Measurements from ENCODE around the gene GNAS-AS1.
A peak's percentile ranks its signal among the peaks of the same experiment; 100 is the strongest.

Gene GNAS-AS1

DNA sequence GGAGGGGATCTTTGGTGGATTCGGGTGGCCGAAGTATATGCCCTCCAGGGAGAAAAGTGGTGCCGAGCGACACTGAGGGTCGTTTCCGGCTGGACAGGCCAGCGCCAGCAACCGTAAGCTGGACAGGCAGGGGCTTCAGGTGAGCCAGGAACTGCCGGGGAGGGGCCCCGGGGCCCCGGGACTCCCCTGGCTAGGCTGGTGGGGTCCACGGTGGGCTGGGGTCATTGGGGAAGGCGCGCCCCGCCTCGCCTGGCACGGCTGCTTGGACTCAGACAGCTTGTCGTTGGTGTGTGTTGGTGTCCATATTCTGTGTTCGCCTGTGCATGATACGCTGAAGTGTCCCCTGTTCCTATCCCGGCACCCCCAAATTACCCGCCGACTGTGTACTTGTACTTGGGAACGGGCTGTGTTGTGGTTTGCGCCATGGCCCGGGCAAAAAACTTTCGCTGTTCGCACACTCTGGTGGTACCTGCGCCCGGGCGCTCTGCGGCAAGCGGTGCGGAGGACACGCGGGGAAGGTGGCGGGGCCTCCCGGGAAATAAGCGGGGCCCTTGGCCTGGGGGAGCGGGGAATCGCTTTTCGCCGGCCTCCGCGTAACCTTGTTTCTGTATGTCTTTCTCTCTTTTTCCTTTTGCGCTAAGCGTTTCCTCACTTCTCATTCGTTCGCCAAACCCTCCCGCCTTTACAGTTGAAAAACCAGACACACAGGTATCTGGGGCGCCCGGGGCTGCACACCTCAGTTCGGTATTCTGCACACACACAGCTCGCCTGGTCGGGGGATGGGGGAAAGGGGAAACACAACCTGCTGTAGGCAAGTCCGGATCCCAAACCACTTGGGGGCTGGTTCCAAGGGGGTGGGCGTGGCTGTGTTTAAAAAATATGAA, 5.0 kb upstream of the GNAS-AS1 start:
- no peak for DNase-seq (ENCODE audit: low spot score)

- DNase-seq (ENCODE audit: low spot score), result no peak
These were observed 4.2 kb upstream of the GNAS-AS1 start for GRCh38 chr20:58854638-58855471.

DNA sequence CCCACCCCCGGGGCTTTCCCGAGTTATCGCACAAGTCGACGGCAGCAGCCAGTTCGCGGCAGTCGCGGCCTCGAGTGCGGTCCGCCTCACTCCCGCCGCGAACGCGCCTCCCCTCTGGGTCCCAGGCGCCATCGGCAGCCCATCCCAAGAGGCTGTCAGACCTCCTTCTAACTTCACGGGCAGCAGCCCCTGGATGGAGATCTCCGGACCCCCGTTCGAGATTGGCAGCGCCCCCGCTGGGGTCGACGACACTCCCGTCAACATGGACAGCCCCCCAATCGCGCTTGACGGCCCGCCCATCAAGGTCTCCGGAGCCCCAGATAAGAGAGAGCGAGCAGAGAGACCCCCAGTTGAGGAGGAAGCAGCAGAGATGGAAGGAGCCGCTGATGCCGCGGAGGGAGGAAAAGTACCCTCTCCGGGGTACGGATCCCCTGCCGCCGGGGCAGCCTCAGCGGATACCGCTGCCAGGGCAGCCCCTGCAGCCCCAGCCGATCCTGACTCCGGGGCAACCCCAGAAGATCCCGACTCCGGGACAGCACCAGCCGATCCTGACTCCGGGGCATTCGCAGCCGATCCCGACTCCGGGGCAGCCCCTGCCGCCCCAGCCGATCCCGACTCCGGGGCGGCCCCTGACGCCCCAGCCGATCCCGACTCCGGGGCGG, 3.4 kb upstream of the GNAS-AS1 start:
- no peak for DNase-seq (ENCODE audit: low spot score)

DNA sequence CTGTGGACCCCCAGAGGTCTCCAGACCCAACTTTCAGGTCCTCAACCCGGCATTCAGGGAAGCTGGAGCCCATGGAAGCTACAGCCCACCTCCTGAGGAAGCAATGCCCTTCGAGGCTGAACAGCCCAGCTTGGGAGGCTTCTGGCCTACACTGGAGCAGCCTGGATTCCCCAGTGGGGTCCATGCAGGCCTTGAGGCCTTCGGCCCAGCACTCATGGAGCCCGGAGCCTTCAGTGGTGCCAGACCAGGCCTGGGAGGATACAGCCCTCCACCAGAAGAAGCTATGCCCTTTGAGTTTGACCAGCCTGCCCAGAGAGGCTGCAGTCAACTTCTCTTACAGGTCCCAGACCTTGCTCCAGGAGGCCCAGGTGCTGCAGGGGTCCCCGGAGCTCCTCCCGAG, 2.8 kb upstream of the GNAS-AS1 start:
- no peak for DNase-seq (ENCODE audit: low spot score)

- DNase-seq (ENCODE audit: low spot score), result peak; percentile 87
These were observed 2.0 kb upstream of the GNAS-AS1 start, which contains the start of gene GNAS for GRCh38 chr20:58852543-58853271. Gene GNAS, plus strand, starts transcription at chr20:58852716.

DNA sequence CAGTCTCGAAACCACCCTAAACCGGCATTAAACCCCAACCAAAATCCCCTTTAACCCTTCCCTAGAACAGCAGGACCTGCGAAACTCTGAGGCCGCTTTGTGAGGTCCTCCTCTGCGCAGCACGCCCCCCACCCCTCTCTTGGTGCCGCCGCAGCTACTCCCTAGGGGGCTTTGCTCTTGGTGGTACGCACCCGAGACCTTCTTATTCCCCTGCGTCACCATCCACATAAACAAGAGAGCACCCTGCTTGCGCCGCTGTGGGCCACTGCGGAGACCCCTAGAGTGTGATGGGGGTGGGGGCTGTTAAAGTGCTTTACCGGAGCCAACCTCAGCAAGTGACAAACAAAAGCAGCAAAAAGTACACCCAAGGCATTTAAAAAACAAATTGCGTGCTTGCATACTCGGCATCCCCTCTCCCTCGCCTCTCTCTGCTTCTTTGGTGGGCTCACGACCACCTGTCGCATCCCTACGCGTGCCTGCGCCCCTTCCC, 1.3 kb upstream of the GNAS-AS1 start:
- DNase-seq (ENCODE audit: low spot score), result no peak

DNA sequence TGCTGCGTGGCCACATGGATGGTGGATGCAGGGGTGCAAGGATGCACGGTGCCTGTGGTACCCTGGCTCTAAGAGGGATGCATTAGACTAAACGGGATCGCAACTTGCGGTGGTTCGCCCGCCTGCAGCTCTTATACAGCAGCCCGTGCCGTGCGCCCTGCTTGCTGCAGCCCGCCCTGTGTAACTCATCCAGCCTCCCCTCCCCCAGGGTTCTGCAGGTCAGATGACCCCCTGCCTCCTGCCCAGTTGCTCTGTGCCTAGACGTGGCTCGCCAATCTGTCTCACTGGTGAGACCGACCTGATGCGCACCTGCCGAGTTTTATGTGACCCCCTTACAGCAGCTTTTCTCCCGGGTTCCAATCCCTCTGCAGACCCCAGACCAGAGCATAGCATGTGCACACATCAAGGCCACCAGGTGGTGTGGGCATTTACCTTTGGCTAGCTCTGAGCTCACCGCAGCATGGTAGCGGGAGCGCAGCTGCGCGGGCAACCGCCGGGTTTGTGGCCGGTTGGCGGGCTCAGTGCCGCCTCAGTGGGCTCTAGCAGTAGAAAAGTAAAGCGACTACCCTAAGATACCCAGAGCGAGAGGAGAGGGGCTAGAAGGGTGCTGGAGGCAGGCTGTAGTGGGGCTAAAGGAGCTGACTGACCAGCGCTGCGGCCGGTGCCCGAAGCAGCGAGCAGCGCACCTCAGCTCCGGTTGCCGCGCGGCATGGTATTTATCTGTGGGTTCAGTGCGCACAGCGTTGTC, 693 bp upstream of the GNAS-AS1 start:
- DNase-seq (ENCODE audit: low spot score), result no peak

GRCh38 chr20:58847463-58847862, 3.2 kb downstream of the GNAS-AS1 start:
- DNase-seq (ENCODE audit: low spot score), result no peak

GRCh38 chr20:58845706-58846105, 5.0 kb downstream of the GNAS-AS1 start:
- no peak for DNase-seq (ENCODE audit: low spot score)

GRCh38 chr20:58843128-58843556, 7.6 kb downstream of the GNAS-AS1 start:
- peak; percentile 82 for DNase-seq (ENCODE audit: low spot score)

DNA sequence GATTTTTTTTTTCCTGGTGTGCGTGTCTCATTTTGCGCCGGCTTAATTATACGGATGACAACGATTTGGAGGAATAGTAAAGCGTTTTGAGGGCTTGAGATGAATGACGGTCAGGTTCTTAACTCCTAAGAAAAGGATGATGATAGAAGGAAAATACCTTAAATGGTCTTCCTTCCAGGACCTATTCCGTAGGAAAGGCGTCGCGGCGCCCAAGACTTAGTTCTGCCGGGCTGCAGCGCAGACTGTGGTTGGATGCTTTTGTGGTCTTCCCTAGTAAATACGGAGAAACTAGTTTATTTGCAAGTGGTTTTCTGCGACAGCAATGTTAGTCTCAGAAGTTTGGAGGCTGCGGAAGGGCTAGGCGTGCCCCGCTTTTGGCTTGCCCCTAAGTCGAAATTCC, 8.4 kb downstream of the GNAS-AS1 start:
- no peak for DNase-seq (ENCODE audit: low spot score)

DNA sequence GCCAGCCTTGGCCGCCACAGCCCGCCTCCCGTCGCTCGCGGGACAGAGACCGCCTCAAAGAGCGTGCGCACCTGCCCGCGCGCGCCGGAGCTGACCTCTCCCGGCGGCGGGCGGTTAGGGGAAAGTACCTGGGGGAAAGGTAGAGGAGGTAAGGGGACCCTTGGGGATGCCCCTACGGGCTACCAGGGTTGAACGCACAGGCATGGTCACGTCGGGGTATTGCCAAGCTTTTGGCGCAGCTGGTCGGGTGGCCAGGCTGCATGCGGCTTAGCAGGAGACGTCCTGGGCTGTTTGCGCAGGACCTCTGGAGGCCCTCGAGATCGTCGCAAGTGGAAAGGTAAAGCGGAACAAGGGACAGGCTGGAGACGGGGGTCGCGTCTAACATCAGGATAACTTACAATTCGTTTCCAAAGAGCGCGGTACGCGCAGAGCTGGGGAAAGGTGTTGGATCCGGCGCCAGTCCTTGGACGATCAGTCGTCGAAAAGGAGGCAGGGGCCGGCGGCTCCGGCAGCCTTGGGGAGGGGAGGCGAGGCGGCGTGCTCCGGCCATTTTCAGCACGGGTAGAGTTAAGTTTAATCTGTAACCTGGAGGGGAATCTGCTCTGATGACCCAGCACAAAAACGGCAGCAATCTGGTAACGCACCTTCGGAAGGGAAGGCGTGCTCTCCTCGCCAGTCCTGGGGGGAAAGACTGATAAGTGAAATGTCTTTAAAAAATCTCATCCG, 9.0 kb downstream of the GNAS-AS1 start:
- no peak for DNase-seq (ENCODE audit: low spot score)

- no peak for DNase-seq (ENCODE audit: low spot score)
These were observed 9.7 kb downstream of the GNAS-AS1 start for GRCh38 chr20:58840816-58841538.

- DNase-seq (ENCODE audit: low spot score), result no peak
These were observed 10.5 kb downstream of the GNAS-AS1 start for GRCh38 chr20:58839991-58840747.

GRCh38 chr20:58839474-58839874, 11.2 kb downstream of the GNAS-AS1 start:
- DNase-seq (ENCODE audit: low spot score), result peak; percentile 66

GRCh38 chr20:58838174-58838573, 12.5 kb downstream of the GNAS-AS1 start:
- DNase-seq (ENCODE audit: low spot score), result no peak

DNA sequence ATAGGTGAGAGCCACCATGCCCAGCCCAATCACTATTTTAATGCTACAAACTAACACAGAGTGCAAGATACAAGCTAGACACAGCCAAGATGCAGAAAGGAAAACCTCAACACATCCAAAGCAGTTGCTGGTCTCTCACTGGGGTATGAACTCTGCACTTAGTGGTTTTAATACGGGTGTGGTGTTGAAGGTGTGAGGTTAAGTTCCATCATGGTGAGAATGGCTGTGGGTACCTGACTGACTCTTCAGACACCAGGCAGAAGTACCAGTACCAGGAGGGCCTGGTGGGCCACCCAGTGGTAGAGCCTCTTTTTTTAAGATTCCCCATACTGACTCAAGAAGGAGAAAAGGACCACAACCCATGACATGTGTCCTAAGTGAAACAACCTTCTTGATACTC, 13.0 kb downstream of the GNAS-AS1 start:
- DNase-seq (ENCODE audit: low spot score), result no peak

- DNase-seq (ENCODE audit: low spot score), result no peak
These were observed 14.0 kb downstream of the GNAS-AS1 start for GRCh38 chr20:58836616-58837204.
